ENCODE measurements around the gene CHRNA4. TPM values are rescaled to one million over a fixed set of nuclear protein-coding genes. Genes with fewer than 3 reads are reported as not detected.

The CHRNA4 gene
- total RNA-seq, 1 donor from 2014 or later: 0.20 TPM

DNA sequence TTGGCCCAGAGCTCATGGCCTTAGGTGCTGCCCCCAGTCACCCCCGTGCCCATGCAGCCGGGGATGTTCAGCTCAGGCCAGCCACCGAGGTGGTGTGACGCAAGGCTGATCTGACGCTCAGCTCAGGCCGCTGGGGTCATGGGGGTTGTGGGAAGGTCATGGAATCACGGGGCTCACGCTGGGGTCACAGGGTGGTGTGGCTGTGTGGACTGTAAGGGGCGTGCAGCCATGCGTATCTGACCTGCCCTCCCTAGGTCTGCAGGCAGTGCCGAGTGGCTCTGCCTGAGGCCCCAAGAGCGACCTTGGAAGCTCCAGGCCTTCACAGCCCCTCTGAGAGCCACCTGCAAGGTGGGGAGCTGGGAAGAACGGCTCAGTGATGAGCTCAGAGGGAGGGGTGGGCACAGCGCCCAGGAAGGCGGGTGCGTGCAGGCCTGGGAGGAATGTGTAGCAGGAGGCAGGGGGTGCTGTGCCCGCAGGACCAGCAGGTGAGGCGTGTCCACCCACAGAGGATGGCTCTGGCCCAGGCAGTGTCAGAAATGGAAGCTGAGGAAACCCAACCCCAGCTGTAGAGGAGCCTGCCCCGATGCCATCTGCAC, 27.8 kb downstream of the CHRNA4 start:
- no peak for DNase-seq

DNA sequence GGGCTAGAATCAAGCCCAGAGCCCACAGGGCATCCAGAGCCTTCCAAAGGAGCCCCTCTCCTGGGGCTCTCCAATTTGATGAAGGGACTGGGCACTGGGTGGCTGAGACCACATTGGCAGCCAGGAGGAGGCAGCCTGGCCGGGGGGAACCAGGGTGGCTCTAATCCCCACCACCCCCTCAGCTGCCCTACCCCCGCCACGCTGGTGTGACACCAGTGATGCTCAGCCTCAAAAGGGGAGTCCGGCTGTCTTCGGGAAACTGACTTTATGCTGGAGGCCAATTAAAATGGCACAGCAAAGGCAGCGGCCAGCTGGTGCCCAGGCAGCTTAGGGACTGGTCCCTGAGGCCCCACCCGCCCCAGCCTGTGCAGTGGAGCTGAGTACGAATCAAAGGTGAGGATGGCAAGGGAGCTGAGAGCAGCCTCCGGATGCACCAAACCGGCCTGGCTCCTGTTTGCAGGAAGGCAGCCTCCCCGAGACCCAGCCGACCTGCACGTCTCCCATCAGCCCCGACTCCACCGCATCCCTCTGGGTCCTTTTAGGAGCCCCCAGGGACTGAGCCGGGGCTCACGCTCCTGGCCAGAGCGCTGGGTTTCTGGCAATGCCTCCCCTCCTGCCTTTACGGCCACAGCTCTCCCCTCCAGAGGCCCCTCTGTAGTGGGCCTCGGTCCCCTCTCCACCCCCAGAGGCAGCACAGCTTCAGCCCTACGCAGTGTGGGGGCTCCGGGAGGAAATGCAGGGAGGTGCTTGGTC, 28.5 kb downstream of the CHRNA4 start:
- no peak for DNase-seq

DNA sequence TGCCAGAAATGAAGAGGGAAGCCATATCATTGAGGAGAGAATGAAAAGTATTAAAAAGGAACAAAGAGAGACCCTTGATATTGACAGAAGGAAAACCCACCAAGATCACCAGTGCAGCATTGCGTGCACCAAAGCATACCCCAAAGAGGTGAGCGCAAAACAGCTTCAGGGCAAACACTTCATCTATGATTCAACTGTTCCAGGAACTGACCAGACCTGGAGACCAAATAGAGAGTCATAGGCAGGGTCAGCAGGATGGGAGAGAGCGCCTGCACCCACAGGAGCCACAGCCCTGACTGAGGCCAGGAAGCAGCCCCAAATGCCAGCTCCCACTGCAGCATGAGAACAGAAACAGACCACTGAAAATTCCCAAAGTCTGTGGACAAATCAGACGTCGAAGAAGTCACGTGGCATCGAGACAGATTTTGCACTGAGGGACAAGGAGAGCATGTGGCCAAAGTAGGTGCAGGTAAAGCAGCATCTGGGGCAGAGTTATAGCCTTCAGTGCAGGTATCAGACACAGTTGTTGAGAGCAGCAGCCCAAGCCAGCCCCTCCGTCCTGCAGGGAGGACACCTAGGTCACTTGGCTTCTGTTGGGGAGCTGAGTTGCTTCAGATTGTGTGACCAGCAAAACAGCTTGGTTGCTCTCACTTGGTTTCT, 29.3 kb downstream of the CHRNA4 start:
- DNase-seq: no peak

DNA sequence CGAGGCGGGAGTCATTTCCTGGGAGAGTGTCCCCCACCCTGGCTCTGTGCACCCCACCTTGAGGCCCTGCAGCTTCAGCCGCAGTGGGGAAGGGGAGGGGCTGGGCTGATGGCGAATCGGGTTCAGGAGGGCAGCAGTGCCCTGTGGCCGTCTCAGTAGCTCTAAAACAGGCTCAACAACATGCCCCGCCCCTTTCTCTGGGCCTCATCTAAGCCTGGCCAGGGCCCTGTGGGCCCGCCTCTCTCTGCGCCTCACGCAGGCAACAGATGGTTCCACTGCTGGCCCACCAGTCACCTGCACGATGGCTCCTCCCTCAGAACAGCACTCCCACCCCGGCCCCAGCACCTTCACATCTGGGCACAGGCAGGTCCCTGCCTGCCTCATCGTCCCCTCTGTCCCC, 30.2 kb downstream of the CHRNA4 start:
- DNase-seq: no peak

DNA sequence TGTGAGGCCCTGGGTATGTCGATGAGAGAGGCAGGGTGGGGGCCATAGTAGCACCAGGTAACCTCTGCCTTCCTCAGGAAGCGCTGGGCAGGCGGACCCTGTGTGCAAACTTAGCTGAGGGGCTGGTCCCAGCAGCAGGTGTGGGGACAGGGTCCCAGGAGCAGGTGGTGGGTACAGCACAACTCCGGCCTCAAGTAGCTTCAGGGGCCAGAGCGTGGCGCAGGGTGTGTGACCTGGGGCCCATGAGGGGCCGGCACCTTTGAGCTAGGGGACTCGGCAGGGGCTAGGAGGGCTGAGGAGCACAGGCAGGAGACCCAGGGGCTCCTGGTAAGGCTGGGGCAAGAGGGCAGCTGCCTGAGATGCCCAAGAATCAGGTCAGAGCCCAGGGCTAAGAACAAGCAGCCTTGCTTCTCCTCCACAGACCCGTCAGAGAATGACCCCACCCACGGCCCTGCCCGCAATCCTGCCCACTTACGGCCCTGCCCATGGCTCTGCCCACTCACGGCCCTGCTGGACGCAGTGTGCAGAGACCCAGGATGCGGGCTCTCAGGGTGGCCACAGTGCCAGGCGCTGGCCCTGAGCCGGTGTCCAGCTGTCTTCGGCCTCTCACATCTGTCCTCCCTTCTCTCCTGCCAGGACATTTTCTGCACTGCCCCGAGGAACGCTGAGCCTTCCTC, 30.9 kb downstream of the CHRNA4 start:
- DNase-seq: no peak

DNA sequence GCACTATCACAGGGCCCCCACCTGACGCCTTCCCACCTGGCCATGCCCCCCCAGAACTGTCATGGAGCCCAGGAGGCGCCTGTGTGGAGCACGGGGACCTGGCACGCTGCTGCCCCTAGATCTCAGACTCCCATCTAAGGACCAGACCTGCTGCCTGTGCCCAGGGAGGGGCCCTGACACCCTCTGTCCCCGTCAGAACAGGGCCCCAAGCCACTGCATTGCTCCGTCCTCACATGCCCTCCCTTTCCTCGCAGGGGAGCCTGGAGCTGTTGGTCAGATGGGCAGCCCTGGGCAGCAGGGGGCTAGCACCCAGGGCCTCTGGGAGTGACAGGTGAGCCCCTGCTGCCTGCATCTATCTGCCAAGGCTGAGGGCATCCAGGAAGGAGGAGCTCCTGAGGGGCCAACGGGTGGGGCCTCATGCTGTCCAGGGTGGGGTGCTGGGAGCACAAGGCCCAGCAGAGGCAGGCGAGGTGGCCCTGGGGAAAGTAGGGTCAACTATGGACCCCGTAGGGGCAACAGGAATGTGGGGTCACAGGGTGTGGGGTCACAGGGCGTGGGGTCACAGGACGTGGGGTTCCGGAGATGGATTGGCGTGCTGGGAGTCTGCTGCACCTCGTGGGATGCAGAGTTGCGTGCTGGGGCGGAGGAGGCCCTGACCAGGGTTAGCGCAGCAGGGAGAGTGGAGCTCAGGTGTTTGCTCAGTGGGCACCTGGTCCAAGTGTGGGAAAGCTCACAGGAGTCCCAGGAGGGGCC, 31.6 kb downstream of the CHRNA4 start:
- no peak for DNase-seq

DNA sequence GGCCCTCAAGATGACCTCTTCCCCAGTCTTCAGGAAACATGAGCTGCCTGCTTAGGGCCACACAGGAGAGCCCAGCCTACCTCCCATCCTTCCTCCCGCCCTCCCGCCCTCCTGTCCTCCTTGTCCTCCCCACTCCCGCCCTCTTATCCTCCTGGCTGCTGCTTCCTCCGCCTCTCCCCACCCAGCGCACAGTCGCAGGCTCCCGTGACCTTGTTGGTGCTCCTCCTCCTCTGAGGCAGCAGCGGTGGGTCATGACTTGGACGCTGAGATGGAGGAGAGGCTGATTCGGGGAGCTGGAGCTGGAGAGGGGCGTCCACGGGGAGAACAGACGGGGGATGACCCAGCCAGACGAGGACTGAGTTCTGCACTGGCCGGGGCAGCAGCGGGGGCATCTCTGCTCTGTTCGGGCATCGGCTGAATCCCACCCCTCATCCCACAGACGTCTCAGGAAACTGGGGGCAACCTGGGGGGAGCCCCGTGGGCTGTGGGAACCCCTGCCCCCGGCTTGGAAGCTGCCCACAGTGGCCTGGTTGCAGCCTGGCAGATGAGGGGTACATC, 32.4 kb downstream of the CHRNA4 start:
- no peak for DNase-seq

DNA sequence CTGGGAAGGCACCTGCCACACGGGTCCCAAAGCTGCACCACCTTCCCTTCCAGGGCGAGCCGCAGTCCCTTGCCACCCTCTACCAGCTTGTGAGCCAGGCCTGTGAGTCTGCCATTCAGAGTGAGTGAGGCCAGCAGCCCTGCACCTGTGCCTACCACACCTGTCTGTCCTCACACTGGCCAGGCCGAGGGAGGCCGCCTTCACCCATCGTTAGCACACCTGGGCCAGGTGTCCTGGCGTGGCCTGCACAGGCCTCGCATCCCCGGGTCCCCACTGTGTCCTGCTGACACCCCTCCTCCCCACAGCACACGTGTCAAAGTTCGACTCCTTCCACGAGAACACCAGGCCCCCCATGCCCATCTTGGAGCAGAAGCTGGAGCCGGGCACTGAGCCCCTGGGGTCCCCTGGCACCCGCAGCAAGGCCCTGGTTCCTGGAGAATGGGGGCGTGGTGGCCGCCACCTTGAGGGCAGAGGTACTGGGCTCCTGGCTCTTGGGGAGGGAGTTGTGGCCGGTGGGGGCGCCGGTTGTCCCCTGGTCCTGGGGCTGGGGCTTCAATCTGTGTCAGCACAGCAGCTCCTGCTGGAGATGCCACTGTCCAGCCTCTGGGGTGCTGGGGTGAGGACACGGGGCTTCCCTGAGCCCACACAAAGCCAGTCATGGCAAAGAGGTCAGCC, 33.0 kb downstream of the CHRNA4 start:
- DNase-seq: no peak

DNA sequence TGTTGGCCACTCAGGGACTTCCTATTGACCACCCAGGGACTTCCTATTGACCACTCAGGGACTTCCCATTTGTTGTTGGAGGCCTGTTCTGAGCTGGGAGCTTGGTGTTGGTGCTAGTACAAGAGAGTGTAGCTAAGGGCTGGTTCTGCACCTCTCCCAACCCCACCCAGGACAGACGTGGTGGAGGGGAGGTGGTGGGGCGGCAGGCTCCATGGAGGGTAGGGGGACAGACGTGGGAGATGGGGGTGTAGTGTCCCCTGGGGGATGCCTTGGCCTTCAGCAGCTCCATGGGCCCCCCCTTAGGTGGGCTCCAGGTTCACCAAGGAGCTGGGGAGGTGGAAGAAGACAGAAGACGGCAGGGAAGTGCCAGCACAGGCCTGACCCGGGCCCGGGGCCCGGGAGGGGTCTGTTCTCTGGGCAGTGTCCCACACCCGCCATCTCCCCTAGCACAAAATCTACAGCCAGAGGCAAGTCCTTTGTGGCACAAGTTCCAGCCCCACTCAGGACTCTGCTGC, 33.9 kb downstream of the CHRNA4 start:
- no peak for DNase-seq

DNA sequence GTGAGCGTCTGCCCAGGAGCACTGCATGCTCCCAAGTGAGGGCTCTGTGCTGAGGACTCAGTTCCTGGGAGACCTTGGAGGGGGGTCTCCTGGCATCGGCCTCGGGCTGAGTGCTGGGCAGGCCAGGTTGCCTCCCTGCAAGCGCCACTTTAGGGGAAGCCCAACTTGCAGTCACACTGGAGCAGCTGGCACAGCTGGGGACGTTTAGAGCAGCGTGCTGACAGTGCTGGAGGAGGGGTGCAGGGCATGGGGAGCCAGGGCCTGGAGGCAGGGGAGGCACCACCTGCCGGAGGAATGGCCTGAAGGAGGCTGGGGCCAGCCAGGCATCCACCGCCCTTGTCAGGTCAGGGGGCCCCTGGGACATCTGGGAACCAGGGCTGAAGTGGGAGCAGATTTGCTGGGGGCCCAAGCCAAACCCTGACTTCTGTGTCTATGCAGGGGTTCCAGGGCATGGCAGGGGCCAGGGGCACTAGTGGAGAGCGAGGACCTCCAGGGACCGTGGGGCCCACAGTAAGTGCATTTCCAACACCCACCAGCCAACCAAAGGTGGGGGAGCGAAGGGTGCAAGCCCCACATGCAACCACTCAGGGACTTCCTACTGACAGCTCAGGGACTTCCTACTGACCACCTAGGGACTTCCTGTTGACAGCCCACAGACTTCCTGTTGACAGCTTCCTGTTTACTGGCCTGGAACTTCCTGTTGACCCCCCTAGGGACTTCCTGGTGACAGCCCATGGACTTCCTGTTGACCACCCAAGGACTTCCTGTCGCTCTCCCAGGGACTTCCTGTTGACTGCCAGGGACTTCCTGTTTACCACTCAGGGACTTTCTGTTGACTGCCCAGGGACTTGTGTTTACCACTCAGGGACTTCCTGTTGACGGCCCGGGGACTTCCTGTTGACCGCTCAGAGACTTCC, 34.6 kb downstream of the CHRNA4 start:
- DNase-seq: no peak

DNA sequence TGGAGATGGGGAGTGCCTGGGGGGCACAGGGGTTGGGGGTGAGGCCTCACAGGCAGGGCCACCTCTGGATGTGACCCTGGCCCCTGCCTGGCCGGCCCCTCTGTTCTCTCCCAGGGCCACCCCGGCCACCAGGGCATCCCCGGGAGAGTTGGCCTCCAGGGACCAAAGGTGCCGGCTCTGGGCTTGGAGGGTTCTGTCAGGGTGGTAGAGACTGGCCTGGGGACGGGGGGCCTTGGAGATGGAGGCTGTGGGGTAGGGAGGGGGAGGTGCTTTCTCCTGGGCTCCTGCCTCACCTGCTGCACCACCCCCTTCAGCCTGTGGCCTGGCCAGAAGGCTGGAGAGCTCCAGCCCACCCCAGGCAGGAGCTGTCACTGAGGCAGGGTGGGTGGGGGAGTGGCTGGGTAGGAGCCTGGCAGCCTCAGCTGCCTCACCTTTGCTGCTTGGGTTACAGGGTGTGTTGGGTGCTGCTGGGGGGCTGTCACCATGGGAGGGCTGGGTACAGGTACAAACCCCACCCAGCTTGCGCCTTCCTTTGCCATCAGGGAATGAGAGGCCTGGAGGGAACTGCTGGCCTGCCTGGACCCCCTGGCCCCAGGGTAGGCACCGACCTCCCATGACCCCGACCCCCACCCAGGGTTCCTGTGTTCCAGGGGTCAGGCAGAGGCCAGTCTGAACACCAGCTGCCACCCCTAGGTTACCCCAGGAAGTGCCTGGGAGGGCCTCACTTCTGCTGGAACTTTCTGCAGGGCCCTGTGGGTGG, 35.4 kb downstream of the CHRNA4 start:
- no peak for DNase-seq

DNA sequence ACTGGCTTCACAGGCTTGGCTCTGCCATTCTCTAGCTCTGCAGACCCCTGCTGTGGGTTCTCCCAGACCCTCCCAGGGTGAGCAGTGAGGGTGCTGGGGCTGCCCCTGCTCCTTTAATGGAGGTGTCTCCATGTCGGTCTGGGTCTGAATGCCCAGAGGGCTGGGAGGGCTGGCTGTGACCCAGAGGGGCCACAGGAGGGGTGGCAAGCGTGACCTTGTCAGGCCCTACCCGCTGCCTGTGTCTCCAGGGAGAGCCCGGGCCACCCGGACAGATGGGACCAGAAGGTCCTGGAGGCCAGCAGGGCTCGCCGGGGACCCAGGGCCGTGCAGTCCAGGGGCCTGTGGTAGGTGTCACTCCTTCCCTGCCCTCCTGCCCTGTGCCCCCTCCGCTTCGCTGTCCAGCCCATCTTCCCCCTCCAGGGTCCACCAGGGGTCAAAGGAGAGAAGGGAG, 36.1 kb downstream of the CHRNA4 start:
- DNase-seq: no peak

DNA sequence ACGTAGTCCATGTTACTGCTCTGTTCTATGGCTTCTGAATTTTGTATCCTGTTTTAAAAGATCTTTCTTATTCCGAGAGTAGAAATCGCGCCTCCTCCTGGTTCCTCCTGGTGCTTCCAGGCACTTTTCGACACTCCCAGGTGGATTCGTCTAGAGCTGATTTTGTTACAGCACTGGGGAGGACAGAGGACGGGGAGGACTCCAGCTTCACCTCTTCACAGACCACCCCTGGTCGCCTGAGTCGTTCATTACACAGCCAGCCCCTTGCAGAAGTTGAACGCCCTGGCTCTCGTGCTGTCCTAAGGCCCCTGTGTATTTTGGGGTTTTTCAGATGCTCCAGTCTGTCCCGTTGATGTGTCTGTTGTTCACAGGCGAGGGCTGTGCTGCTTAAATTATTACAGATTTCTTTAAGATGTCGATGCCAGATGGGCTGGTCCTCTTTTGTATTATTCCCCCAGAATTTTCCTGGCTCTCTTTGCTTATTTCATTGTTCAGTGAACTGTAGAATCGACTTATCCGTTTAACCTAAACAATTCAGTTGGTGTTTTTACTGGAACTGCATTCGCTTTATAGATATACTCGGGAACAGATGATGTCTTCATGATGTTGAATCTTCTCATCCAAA, 37.7 kb downstream of the CHRNA4 start:
- peak; percentile 54 for DNase-seq

DNA sequence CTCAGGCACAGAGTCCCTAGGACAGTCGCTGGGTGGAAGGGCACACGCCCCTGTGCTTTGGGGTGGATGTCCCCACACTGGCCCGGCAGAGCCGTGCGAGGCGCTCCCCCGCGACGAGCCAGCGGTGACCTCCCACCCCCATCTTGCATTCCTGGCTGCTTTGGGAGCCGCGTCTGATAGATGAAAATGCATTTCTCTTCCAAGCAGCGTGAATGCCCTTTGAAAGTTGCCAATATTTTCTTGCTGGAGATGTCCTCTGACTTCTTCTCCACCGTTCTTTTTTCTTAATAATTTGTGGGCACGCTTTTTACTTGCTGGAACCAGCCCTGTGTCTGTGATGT, 38.2 kb downstream of the CHRNA4 start:
- no peak for DNase-seq

DNA sequence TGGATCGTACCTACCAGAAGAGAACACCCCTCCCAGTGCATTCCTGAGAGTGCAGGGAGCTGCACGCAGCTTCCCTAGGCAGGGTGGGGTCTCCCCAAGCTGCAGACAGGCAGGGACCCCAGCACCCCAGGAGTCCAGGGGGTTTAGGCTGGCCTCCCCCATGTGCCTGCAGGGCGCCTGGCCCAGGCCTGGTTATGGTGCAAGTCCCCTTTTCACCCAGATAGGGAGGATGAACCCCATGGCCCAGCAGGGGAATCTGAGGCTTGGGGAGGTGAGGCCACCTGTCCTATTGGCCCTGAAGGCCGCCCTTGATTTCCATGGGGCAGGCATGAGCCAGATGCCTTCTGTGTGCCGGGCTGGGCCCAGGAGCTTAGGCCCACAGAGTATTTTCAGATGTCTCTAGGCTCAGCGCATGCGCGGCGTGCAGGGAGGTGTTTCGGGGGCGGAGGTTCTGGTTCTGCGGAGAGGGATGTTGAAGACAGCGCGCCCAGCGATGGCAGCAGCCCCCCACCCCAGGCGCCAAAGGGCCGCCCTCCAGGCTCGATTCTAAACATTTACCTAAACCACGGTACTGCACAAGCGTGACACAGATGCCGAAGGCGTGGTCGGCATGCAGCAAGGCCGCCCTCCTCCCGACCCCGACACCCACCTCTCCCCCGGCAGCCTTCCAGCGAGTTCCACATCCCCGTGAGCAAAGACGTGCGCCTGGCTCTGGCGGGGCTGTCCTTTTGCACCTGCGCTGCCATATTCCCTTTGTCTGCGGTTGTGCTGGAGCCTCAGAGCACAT, 38.8 kb downstream of the CHRNA4 start:
- no peak for DNase-seq

DNA sequence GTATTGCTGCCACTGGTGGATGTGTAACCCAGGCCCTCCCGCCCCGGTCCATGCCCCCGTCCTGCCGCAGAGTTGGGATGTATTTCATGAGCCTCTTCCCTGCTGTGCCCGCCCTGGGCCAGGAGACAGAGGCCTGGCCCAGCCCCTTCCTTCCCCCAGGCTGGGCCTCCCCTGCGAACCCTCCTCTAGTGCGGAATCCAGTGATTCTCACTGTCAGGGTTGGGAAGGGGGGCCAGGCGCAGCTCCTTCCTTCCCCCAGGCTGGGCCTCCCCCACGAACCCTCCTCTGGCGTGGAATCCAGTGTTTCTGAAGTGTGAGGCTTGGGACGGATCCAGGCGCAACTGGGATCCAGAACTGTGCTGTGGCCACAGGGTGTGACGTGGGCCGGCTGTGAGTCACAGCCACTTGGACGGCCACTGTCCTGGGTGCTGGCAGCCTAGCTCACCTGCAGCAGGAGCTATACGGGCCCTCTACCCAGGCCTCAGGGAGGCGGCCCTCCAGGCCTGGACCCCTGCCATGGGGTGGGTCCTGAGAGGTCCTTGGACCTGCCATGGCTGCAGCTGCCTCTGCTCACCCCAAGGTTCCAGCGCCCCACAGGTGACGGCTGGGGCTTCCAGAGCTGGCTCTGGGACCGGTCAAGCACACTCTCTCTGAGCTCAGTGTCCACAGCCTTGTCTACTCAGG, 39.9 kb downstream of the CHRNA4 start:
- DNase-seq: peak; percentile 10

DNA sequence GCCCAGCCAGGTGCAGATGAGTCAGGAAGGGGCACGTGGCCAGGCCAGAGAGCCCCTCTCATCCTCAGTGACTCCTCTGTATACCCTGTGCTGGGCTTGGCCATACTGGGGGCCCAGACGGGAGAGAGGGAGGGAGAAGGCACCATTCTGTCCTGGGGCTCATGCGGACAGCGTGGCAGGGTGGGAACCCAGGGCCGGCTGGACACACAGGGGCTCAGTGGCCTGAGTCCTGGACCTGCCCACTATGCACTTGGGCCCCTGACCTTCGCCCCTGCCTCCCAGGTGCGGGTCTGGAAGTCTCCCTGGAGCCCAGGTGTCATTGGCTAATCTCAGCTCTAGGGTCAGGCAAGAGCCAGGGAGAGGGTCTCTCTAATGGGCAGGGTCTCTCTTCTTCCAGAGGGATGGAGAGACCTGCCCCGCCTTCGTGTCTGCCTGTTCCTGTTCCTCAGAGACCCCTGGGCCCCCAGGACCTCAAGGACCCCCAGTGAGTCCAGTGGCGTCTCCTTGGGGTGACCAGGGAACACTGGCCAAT, 40.5 kb downstream of the CHRNA4 start:
- DNase-seq: no peak
